Loucy (cell line): ENCODE measurements around the gene CHD6.

ENCODE experiments used
- H2AFZ ChIP-seq: fragments of 200-600 bp; sonication (generic); 2 replicates; pipeline ENCODE4 v1.6.0; 2016; ENCODE audit warnings: antibody characterized with exemption, mild to moderate bottlenecking, low read length, moderate library complexity
- H3F3A ChIP-seq: fragments of 200-600 bp; 2 replicates; pipeline ENCODE4 v1.6.0; 2016; ENCODE audit warnings: antibody characterized with exemption, low read depth, mild to moderate bottlenecking
- H3K27me3 ChIP-seq: fragments of 200-600 bp; sonication (generic); 2 replicates; pipeline ENCODE4 v1.6.1; 2014; ENCODE audit warnings: low read length, mild to moderate bottlenecking; ENCODE audit not compliant: insufficient read depth, poor library complexity, severe bottlenecking
- H3K36me3 ChIP-seq: fragments of 200-600 bp; sonication (generic); 2 replicates; pipeline ENCODE4 v1.6.1; 2016; ENCODE audit warnings: low read length; ENCODE audit not compliant: insufficient read depth
- H3K4me1 ChIP-seq: fragments of 200-600 bp; sonication (generic); 2 replicates; pipeline ENCODE4 v1.5.1; 2014; ENCODE audit warnings: low read length, mild to moderate bottlenecking; ENCODE audit not compliant: insufficient read depth, poor library complexity, severe bottlenecking
- H3K4me2 ChIP-seq: fragments of 200-600 bp; sonication (generic); 2 replicates; pipeline ENCODE4 v1.6.0; 2014; ENCODE audit warnings: antibody characterized with exemption, low read length, low read depth, mild to moderate bottlenecking; ENCODE audit not compliant: poor library complexity, severe bottlenecking
- H3K4me3 ChIP-seq: fragments of 200-600 bp; sonication (generic); 2 replicates; pipeline ENCODE4 v1.5.1; 2014; ENCODE audit warnings: low read length, mild to moderate bottlenecking, mixed read lengths; ENCODE audit not compliant: poor library complexity, severe bottlenecking
- H3K79me2 ChIP-seq: fragments of 200-600 bp; sonication (generic); 2 replicates; pipeline ENCODE4 v1.6.1; 2014; ENCODE audit warnings: low read length; ENCODE audit not compliant: insufficient read depth
- H3K9ac ChIP-seq: fragments of 200-600 bp; sonication (generic); 2 replicates; pipeline ENCODE4 v1.6.0; 2014; ENCODE audit warnings: mild to moderate bottlenecking, low read depth, low read length, moderate library complexity; ENCODE audit not compliant: poor library complexity, severe bottlenecking
- H3K9me2 ChIP-seq: fragments of 200-600 bp; sonication (generic); replicated peaks from 2 replicates; pipeline ENCODE4 v1.6.1; 2016; ENCODE audit warnings: low read depth, low read length, mixed read lengths
- H3K9me3 ChIP-seq: fragments of 200-600 bp; sonication (generic); 2 replicates; pipeline ENCODE4 v1.6.1; 2014; ENCODE audit warnings: mild to moderate bottlenecking, antibody characterized with exemption, low read length, low read depth; ENCODE audit not compliant: insufficient read depth
- H4K20me1 ChIP-seq: fragments of 200-600 bp; sonication (generic); 2 replicates; pipeline ENCODE4 v1.6.0; 2014; ENCODE audit warnings: antibody characterized with exemption, low read length, mild to moderate bottlenecking; ENCODE audit not compliant: insufficient read depth, poor library complexity, severe bottlenecking
- CTCF ChIP-seq: fragments of 200-600 bp; sonication (generic); conservative IDR thresholded peaks from 2 replicates; pipeline ENCODE4 v1.5.1; 2014; ENCODE audit warnings: mild to moderate bottlenecking, antibody characterized with exemption, low read length
- EZH2phosphoT487 ChIP-seq: fragments of 200-600 bp; IDR thresholded peaks from 2 replicates; pipeline ENCODE4 v1.6.1; 2018; ENCODE audit warnings: antibody characterized with exemption, mild to moderate bottlenecking, moderate library complexity, borderline replicate concordance

CHD6 gene

GRCh38 chr20:41357424-41358163 is 260.6 kb downstream of the CHD6 start:
- Histone ChIP-seq H3K4me1 (no peaks in the 10 kb centered on the region), H3K9me2 (no peaks in the 10 kb centered on the region), H3F3A (no peaks in the 10 kb centered on the region), H3K27me3 (no peaks in the 10 kb centered on the region), H3K4me2 (no peak overlapping the region), H3K9ac (no peak overlapping the region), H3K9me3 (no peaks in the 10 kb centered on the region), H3K79me2 (no peaks in the 10 kb centered on the region), H4K20me1 (no peaks in the 10 kb centered on the region), H3K36me3 (no peaks in the 10 kb centered on the region), H2AFZ (no peak overlapping the region), H3K4me3 (no peak overlapping the region)
- TF ChIP-seq EZH2phosphoT487: no peak
- TF ChIP-seq CTCF: peak; percentile 51

GRCh38 chr20:41356951-41357350 is 261.2 kb downstream of the CHD6 start:
- H3K4me3 ChIP-seq: no peak overlapping the region

GRCh38 chr20:41355598-41356203 is 262.5 kb downstream of the CHD6 start:
- TF ChIP-seq EZH2phosphoT487: no peak
- TF ChIP-seq CTCF: no peak

More at GRCh38 chr20:41356951-41357350, 261.2 kb downstream of the CHD6 start:
- H3K4me2 ChIP-seq: no peak overlapping the region
- no peaks in the 10 kb centered on the region for H3K27me3 ChIP-seq
- H3K36me3 ChIP-seq: no peaks in the 10 kb centered on the region
- no peaks in the 10 kb centered on the region for H3K9me2 ChIP-seq
- H3K9ac ChIP-seq: no peak overlapping the region
- H3K9me3 ChIP-seq: no peaks in the 10 kb centered on the region
- H3K4me1 ChIP-seq: no peaks in the 10 kb centered on the region
- no peaks in the 10 kb centered on the region for H4K20me1 ChIP-seq
- TF ChIP-seq CTCF: no peak
- TF ChIP-seq EZH2phosphoT487: no peak
- H2AFZ ChIP-seq: no peak overlapping the region
- no peaks in the 10 kb centered on the region for H3F3A ChIP-seq
- no peaks in the 10 kb centered on the region for H3K79me2 ChIP-seq

More at GRCh38 chr20:41355598-41356203, 262.5 kb downstream of the CHD6 start:
- H3K9ac ChIP-seq: no peak overlapping the region
- H3K9me2 ChIP-seq: no peaks in the 10 kb centered on the region
- H4K20me1 ChIP-seq: no peaks in the 10 kb centered on the region
- no peaks in the 10 kb centered on the region for H3K36me3 ChIP-seq
- no peaks in the 10 kb centered on the region for H3K27me3 ChIP-seq
- no peaks in the 10 kb centered on the region for H3K9me3 ChIP-seq
- H3F3A ChIP-seq: no peaks in the 10 kb centered on the region
- no peaks in the 10 kb centered on the region for H3K4me1 ChIP-seq
- H3K79me2 ChIP-seq: no peaks in the 10 kb centered on the region
- H3K4me3 ChIP-seq: no peak overlapping the region
- H3K4me2 ChIP-seq: no peak overlapping the region
- H2AFZ ChIP-seq: no peak overlapping the region
